Thoracic aorta (tissue), 2 donors: ENCODE results near the gene LIG3. TPM values are rescaled to one million over a fixed set of nuclear protein-coding genes. Genes with fewer than 3 reads are reported as not detected.

Experiments used
- ATAC-seq: fragments of 150-250 bp; one replicate; pipeline ENCODE4 v1.8.0; 2017; ENCODE audit warnings: low read depth; ENCODE audit not compliant: insufficient number of reproducible peaks, low FRiP score
- DNase-seq: peaks from one replicate; pipeline ENCODE4 v3.0.0-alpha.2; 2020; ENCODE audit warnings: low spot score
- H3K27ac ChIP-seq, 2 donors: fragments of 200-600 bp; sonication (generic); 1 replicate in 1 of 2; 2 replicates in 1 of 2; pipeline ENCODE4 v1.5.1; 2016; ENCODE audit warnings: mild to moderate bottlenecking in 2 of 2, moderate library complexity in 2 of 2
- H3K27me3 ChIP-seq: fragments of 200-600 bp; sonication (generic); replicated peaks from 2 replicates; pipeline ENCODE4 v1.6.0; 2016; ENCODE audit warnings: mild to moderate bottlenecking; ENCODE audit not compliant: insufficient read depth
- H3K36me3 ChIP-seq: fragments of 200-600 bp; sonication (generic); one replicate; pipeline ENCODE4 v1.5.1; 2016
- H3K4me1 ChIP-seq, 2 donors: fragments of 200-600 bp; sonication (generic); 1 replicate in 1 of 2; 2 replicates in 1 of 2; pipeline versions ENCODE4 v1.5.1 to v1.6.0; 2016; ENCODE audit warnings: low read depth in 2 of 2, mild to moderate bottlenecking in 1 of 2; ENCODE audit not compliant: control insufficient read depth in 1 of 2
- H3K4me3 ChIP-seq: fragments of 200-600 bp; sonication (generic); 2 replicates; pipeline ENCODE4 v1.5.1; 2016; ENCODE audit warnings: mild to moderate bottlenecking
- H3K9me3 ChIP-seq: fragments of 200-600 bp; sonication (generic); 2 replicates; pipeline ENCODE4 v1.5.1; 2016
- total RNA-seq, 2 donors: library from RNA; depleted of rRNA; stranded (reverse); fragments of >200 nt; gene quantifications; one replicate each; pipeline versions ENCODE4 v1.1.0 to v1.2.3, GENCODE V29; 2016
- TF ChIP-seq, protein P1 (sequence below): fragments of 200-600 bp; sonication (generic); IDR thresholded peaks from one replicate; pipeline ENCODE4 v1.5.1; 2019; ENCODE audit warnings: antibody characterized with exemption

Gene LIG3
- total RNA-seq, 2 donors from 2014 or later, result 42.8 to 52.0 TPM

DNA sequence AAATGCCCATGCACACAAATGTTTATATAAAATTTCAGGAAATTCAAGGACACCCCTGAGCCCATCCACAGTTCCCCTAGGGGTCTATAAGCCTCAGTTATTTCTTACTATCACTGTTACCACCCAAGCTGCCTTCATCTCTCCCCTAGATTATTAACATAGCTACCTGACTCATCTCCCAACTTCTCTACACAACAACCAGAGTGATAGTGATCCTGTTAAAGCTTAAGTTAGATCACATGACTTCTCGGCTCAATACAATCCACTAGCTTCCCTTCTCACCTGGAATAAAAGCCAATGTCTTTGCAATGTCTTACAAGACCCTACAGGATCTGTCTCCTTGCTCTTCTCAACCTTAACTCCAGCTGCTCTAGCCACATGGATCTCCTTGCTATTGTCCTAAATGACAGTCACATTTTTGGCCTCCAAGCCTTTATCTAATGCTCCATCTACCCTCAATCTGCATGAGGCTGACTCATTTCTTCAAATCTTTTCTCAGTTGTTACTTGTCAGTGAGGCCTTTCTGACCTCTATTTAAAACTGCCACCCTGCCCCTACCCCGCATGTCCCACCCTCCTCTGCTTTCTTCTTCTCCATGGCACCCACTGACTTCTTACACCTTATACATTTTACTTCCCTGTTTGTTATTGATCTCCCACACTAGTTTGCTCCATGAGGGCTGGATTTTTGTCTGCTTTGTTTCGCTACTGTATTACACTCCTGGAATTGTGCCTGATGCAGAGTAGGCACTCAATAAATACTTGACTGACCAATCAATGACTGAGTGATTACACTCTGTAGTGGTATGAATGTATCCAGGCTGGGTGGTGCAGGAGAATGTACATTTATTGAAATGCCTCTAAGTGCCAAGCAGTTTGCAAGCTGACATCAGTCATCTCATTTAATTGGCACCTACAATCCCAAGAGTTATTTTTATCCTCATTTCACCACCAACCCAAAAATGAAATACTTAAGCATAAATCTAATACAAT, 5.2 kb upstream of the LIG3 start:
- H3K4me3 ChIP-seq, result no peak overlapping the region
- peaks cover 5 to 8% of the 10 kb centered on the region in 2 donors for H3K4me1 ChIP-seq
- no peak for ATAC-seq
- no peak for DNase-seq
- TF ChIP-seq, protein P1, sequence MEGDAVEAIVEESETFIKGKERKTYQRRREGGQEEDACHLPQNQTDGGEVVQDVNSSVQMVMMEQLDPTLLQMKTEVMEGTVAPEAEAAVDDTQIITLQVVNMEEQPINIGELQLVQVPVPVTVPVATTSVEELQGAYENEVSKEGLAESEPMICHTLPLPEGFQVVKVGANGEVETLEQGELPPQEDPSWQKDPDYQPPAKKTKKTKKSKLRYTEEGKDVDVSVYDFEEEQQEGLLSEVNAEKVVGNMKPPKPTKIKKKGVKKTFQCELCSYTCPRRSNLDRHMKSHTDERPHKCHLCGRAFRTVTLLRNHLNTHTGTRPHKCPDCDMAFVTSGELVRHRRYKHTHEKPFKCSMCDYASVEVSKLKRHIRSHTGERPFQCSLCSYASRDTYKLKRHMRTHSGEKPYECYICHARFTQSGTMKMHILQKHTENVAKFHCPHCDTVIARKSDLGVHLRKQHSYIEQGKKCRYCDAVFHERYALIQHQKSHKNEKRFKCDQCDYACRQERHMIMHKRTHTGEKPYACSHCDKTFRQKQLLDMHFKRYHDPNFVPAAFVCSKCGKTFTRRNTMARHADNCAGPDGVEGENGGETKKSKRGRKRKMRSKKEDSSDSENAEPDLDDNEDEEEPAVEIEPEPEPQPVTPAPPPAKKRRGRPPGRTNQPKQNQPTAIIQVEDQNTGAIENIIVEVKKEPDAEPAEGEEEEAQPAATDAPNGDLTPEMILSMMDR, result no peak
- no peaks in the 10 kb centered on the region for H3K9me3 ChIP-seq
- no peaks in the 10 kb centered on the region for H3K36me3 ChIP-seq
- H3K27me3 ChIP-seq, result no peaks in the 10 kb centered on the region
- no peak overlapping the region for H3K27ac ChIP-seq

DNA sequence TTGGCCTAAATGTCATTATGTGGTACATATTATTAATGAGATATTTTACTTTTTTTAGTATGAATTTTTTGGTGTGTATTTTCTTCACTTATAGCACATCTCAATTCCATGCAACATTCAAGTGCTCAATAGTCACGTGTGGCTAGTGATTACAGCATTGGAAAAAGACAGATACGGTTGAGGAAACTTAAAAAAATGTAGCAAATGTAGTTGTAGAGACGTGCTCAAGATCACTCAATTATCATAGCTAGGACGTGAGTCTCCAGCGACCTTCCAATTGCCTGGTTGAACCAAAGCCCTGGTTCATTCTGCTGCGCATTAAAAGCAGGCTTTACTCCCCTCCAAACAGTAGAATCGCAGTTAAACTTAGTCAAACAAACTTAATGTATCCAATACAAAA, 1.2 kb upstream of the LIG3 start:
- Histone ChIP-seq H3K9me3 (no peaks in the 10 kb centered on the region), H3K27ac (no peak overlapping the region), H3K36me3 (no peaks in the 10 kb centered on the region), H3K4me3 (no peak overlapping the region), H3K27me3 (no peaks in the 10 kb centered on the region), H3K4me1 (peaks cover 5 to 33% of the 10 kb centered on the region in 2 donors)
- TF ChIP-seq, protein P1, result no peak
- ATAC-seq (no peak), DNase-seq (no peak)

DNA sequence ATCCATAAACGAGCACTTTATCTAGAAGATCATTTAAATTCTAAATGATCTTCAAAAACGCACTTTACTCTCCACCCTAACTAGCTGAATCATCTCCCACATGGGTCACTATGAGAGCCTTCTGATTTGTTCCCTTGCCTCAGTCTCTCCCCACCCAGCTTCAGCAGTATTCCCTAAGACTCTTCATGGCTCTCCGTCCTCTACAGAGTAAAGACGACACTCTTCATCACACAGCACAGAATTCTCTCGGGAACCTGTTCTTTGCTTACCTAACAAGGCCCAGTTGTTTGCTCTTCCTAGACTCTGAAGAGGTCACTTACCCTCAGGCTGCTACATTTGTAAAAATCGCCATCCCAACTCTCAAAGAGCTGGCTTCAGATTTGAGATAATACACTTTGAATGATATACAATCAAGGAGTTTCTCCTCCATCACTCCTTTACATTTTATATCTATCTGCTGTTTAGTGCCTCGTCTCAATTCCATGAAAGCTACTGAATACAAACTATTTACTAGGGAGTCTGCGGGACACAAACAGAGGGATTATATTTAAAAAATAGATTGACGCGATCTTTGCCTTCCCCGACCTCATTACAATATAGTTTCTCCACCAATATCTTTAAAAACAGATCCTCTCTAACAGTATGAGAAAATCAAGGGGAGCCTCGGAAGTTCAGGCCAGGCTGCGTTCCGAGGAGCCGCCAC, 511 bp upstream of the LIG3 start:
- no peak for ATAC-seq
- Histone ChIP-seq H3K27me3 (no peaks in the 10 kb centered on the region), H3K4me1 (peaks cover 5 to 33% of the 10 kb centered on the region in 2 donors), H3K9me3 (no peaks in the 10 kb centered on the region), H3K36me3 (no peaks in the 10 kb centered on the region), H3K27ac (peak overlapping the region; percentile 97 to 98), H3K4me3 (peak overlapping the region; percentile 96)
- TF ChIP-seq, protein P1, result no peak
- DNase-seq, result no peak

DNA sequence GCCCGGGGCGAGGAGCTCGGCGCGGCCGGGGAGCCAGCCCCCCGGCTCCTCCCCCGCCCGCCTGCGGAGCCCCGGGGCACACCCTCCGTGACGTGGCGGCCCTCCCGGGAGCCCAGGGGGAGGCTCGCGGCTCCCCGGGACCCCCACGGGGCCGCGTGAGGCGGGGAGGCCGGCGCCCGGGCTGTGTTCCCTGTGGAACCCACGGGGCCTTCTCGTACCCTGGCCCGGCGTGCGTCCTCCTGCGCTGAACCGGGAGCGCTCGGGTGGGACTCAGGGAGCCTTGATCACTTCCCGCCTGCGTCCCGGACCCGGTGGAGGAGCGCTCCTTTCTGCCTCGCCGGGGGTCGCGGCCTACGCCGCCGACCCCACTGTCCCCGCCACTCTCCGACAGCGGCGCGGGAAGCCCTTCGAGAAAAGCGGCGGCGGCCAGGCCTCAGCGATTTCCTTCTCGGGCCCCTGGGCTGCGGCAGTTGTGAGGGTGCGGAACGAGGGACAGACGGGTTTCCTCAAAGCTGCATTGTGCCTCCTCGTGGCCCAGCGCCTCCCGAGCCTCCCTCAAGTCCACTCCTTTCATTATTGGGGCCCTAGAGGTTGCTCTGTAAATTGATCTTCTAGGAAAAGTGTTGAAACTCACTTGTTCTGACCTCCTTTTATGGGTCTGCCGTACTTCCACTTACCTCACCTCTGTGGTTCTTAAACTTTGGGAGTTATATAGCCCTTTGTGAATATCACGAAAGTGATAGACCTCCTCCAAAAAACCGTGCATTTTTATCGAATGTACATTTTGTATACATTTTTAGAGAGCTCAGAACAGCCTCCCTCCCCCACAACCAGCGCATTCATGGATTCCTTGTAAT, 597 bp downstream of the LIG3 start:
- Histone ChIP-seq H3K9me3 (no peaks in the 10 kb centered on the region), H3K4me1 (peaks cover 5 to 33% of the 10 kb centered on the region in 2 donors), H3K4me3 (peak overlapping the region; percentile 96), H3K27ac (peak overlapping the region; percentile 97 to 98), H3K27me3 (no peaks in the 10 kb centered on the region), H3K36me3 (no peaks in the 10 kb centered on the region)
- ATAC-seq, result peak; percentile 75
- DNase-seq, result peak; percentile 9
- TF ChIP-seq, protein P1, result peak; percentile 31
